ENCODE data around the gene PCSK9. TPM values are rescaled to one million over a fixed set of nuclear protein-coding genes. Genes with fewer than 3 reads are reported as not detected.

Gene PCSK9
- total and polyA plus RNA-seq, 2 experiments from 2014 or later = 77.6 to 327 TPM

- H3K36me3 ChIP-seq (ENCODE audit: insufficient read depth) = peaks cover 61% of the 10 kb centered on the region
Observed at GRCh38 chr1:55061000-55061705, 21.8 kb downstream of the PCSK9 start.

More at GRCh38 chr1:55061000-55061705, 21.8 kb downstream of the PCSK9 start:
- Histone ChIP-seq H3K4me1 (ENCODE audit: insufficient read depth) (no peaks in the 10 kb centered on the region), H3K27ac (ENCODE audit: low read depth) (peak overlapping the region; percentile 59; the same call in 1 of the 2 replicates), H3K27me3 (ENCODE audit: insufficient read depth) (no peaks in the 10 kb centered on the region), H2AFZ (no peak overlapping the region), H3K9me2 (ENCODE audit: insufficient read depth) (no peaks in the 10 kb centered on the region), H3F3A (replicated peaks; ENCODE audit: low read depth) (peaks cover 47% of the 10 kb centered on the region), H3K4me2 (no peak overlapping the region), H4K20me1 (replicated peaks; ENCODE audit: insufficient read depth) (peaks cover 18% of the 10 kb centered on the region), H3K4me3 (no peak overlapping the region), H3K79me2 (replicated peaks; ENCODE audit: insufficient read depth) (no peaks in the 10 kb centered on the region)
- no peak overlapping the region for H3K4me3 Mint-ChIP-seq
- ATAC-seq = no peak
- peaks cover 39% of the 10 kb centered on the region for H3K36me3 Mint-ChIP-seq (ENCODE audit: low read depth)
- peaks cover 9% of the 10 kb centered on the region for H3K27me3 Mint-ChIP-seq (ENCODE audit: insufficient read depth, low read depth, poor library complexity)
- DNase-seq (ENCODE audit: low spot score) = no peak
- H3K9me3 Mint-ChIP-seq = no peaks in the 10 kb centered on the region
- TF ChIP-seq NANOG (IDR thresholded peaks at IDR 0.05; ENCODE audit: borderline replicate concordance) = no peak
- TF ChIP-seq ZNF331 (CRISPR knock-in tag; IDR thresholded peaks at IDR 0.05; ENCODE audit: low read depth) = no peak
- TF ChIP-seq, protein P1, sequence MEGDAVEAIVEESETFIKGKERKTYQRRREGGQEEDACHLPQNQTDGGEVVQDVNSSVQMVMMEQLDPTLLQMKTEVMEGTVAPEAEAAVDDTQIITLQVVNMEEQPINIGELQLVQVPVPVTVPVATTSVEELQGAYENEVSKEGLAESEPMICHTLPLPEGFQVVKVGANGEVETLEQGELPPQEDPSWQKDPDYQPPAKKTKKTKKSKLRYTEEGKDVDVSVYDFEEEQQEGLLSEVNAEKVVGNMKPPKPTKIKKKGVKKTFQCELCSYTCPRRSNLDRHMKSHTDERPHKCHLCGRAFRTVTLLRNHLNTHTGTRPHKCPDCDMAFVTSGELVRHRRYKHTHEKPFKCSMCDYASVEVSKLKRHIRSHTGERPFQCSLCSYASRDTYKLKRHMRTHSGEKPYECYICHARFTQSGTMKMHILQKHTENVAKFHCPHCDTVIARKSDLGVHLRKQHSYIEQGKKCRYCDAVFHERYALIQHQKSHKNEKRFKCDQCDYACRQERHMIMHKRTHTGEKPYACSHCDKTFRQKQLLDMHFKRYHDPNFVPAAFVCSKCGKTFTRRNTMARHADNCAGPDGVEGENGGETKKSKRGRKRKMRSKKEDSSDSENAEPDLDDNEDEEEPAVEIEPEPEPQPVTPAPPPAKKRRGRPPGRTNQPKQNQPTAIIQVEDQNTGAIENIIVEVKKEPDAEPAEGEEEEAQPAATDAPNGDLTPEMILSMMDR (conservative IDR thresholded peaks at IDR 0.05; ENCODE audit: low read depth in 2 of 2) = no peak
- no peak for TF ChIP-seq POLR2AphosphoS5 (IDR thresholded peaks at IDR 0.05; ENCODE audit: low read depth)
- no peak for TF ChIP-seq CREB1 (CRISPR knock-in tag; IDR thresholded peaks at IDR 0.05; ENCODE audit: low read depth)
- TF ChIP-seq ZNF114 (CRISPR knock-in tag; IDR thresholded peaks at IDR 0.05) = no peak
- TF ChIP-seq JUNB (IDR thresholded peaks at IDR 0.05; ENCODE audit: unreplicated experiment) = no peak
- no peak for TF ChIP-seq EZH2phosphoT487 (IDR thresholded peaks at IDR 0.05; ENCODE audit: unreplicated experiment)
- no peak for TF ChIP-seq ZNF462 (CRISPR knock-in tag; IDR thresholded peaks at IDR 0.05)
- no peak for TF ChIP-seq STAT1 (IDR thresholded peaks at IDR 0.05; ENCODE audit: unreplicated experiment)
- TF ChIP-seq REST (IDR thresholded peaks at IDR 0.05; ENCODE audit: unreplicated experiment) = no peak
- no peak for TF ChIP-seq EZH2 (IDR thresholded peaks at IDR 0.05; ENCODE audit: low read depth, unreplicated experiment)
- TF ChIP-seq ETS1 (IDR thresholded peaks at IDR 0.05) = no peak
- H3K27ac Mint-ChIP-seq = no peak overlapping the region
- H3K4me1 Mint-ChIP-seq = no peaks in the 10 kb centered on the region
